AG09309 (cell line): ENCODE results near the gene CDK15.

ENCODE experiments used
- DNase-seq: peaks from one replicate; pipeline ENCODE4 v3.0.0-alpha.2; 2010; ENCODE audit warnings: low read depth
- H3K4me3 ChIP-seq: 2 replicates; pipeline ENCODE4 v1.5.1; 2011; ENCODE audit warnings: mild to moderate bottlenecking, low read depth, low read length, moderate library complexity; ENCODE audit not compliant: control insufficient read depth
- TF ChIP-seq, protein P1 (sequence below): IDR thresholded peaks from 2 replicates; pipeline ENCODE4 v1.5.1; 2011; ENCODE audit warnings: mild to moderate bottlenecking, low read depth, low read length, inconsistent platforms; ENCODE audit not compliant: insufficient read depth, control insufficient read depth; ENCODE audit errors: missing control alignments

CDK15 gene

DNA sequence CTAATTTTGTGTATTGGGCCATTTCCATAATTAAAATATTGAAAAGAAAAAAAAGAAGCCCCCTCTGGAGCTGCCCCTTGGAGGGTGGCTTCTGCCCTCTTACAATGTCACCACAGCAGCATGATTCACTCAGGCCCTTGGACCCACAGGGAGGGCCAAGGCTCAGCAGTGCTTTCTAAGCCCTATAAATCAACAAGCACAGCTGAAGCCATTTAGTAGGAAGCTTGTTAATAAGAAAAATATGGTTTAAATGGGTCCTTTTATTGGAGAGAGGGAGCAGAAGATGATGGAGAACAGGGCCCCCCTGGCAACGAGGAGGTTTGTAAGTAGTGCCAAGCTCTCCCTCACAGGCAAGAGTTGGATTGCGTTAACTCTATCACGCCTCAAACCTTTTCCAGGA lies 119.7 kb downstream of the CDK15 start:
- DNase-seq, result no peak
- no peak overlapping the region for H3K4me3 ChIP-seq
- TF ChIP-seq, protein P1, sequence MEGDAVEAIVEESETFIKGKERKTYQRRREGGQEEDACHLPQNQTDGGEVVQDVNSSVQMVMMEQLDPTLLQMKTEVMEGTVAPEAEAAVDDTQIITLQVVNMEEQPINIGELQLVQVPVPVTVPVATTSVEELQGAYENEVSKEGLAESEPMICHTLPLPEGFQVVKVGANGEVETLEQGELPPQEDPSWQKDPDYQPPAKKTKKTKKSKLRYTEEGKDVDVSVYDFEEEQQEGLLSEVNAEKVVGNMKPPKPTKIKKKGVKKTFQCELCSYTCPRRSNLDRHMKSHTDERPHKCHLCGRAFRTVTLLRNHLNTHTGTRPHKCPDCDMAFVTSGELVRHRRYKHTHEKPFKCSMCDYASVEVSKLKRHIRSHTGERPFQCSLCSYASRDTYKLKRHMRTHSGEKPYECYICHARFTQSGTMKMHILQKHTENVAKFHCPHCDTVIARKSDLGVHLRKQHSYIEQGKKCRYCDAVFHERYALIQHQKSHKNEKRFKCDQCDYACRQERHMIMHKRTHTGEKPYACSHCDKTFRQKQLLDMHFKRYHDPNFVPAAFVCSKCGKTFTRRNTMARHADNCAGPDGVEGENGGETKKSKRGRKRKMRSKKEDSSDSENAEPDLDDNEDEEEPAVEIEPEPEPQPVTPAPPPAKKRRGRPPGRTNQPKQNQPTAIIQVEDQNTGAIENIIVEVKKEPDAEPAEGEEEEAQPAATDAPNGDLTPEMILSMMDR, result no peak

DNA sequence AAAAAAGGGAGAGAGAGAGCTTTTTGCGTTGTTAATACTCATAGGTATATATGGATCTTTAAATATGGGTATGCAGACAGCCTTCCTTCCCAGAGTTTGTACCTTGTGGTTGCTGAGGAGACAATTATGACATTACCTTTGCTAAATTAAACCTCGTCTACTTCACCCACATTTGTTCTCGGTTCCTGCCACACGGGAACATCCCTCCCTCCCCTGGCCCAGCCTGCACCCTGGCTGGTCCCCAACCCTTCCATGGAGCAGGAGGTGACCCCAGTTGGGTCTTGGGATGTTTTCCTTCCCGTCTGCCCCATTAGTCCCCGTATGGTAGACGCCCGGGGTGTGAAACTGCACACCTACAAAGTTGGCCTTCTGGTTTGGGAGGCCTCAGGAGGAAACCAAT lies 122.0 kb downstream of the CDK15 start:
- TF ChIP-seq, protein P1, result no peak
- no peak overlapping the region for H3K4me3 ChIP-seq
- no peak for DNase-seq

DNA sequence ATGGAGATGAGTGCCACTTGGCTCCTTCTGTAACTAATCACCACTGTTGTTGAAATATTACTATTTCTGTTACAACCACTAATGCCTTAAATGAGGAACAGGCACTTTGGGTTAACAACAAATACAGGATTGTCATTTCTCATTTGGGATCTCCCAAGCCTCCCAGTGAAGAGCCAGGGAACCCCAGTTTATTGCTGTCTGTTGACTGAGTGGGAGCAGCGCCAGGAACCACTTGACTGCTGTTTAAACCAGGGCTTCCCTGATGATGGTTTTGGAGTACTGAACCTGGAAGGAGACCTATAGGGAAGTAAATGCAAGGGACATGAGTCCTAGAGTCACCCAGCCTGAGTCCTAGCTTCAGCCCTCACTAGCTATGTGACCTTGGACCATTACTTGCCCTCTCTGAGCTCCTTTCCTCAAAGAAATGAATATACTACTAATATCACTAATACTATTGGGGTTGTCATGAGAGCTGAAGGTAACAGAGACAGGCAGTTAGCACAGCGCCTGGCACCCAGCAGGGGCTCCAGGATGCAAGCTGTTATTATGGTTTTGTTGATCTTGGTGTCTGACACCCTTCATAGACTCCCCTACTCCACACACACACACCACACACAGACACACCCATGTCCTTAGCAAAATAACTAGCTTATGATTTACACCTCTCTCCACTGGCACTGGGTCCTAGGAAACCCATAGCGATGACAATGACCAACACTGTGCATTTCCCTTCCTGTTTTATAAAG lies 123.1 kb downstream of the CDK15 start:
- TF ChIP-seq, protein P1, result no peak
- no peak for DNase-seq
- no peak overlapping the region for H3K4me3 ChIP-seq

DNA sequence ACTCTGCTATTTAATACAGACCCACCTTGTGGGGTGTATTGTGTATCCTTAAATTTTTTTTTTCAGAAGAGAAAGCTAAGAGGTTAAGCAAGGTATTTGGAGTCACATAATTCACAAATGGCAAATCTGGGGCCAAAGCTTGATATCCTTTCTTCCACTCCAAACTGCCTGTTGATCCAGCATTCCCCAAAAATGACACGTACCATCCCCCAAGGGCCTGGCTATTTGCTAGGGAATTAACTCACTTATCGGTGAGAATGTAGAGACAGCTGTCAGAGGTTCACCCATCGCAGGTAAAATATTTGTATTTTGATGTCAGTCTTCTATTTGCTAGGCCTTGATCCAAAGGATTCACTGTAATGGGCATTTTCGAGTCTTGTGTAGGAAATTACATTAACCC lies 123.7 kb downstream of the CDK15 start:
- TF ChIP-seq, protein P1, result no peak
- H3K4me3 ChIP-seq, result no peak overlapping the region
- no peak for DNase-seq

DNA sequence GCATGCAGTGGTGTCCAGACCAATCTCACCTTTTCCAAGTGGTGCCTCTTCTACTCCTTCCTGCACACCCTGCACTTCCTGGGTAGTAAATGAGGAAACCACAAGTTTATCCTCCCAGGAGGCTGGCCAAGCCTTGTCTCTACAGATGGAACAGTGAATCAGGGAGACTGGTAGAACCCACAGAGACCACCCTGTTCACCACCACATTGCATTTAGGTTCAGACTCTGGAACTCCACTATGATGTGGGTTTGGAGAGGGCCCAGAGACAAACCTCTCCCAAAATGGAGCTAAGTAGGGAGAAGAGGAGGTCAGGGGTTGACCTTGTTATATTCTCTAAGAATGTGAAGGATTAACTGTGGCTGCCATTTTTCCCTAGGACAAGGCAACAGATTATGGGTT lies 124.5 kb downstream of the CDK15 start:
- no peak overlapping the region for H3K4me3 ChIP-seq
- no peak for DNase-seq
- TF ChIP-seq, protein P1, result no peak

DNA sequence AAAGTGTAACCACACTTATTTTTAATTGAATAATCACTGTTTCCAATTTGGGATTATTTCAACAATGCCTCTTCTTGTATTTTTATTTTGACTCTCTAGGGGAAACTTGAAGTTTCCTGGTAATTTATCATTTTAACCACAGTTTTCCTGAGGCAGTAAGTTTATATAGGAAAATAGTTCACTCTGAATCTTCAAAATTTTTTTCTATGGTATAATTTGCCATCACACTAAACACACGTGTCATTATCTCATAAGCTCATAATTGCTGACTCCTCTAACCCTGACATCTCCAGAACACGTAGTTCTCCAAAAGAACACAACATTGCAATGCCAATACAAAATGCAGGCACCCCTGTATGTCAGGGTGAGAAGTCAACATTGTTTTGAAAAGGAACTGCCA lies 125.1 kb downstream of the CDK15 start:
- TF ChIP-seq, protein P1, result no peak
- no peak for DNase-seq

More for the DNA sequence above, 125.1 kb downstream of the CDK15 start:
- H3K4me3 ChIP-seq, result no peak overlapping the region
